CD4-positive, alpha-beta T cell (primary cell): ENCODE results near the gene TRAK1. TPM values are rescaled to one million over a fixed set of nuclear protein-coding genes. Genes with fewer than 3 reads are reported as not detected.

Source experiments
- ATAC-seq: fragments of 200-7000 bp; cut with Tn5 transposase; one replicate; pipeline ENCODE4 v1.10.0; 2022; ENCODE audit warnings: mild to moderate bottlenecking; ENCODE audit not compliant: poor library complexity
- CTCF ChIA-PET: fragments of 350-600 bp; sonication (Branson Sonifier 250); formaldehyde crosslinking; loops from one replicate; lab custom pipeline; 2021; ENCODE audit warnings: antibody characterized with exemption, inconsistent platforms; lab: Charles Lee
- POLR2A ChIA-PET: fragments of 350-600 bp; sonication (Branson Sonifier 250); formaldehyde crosslinking; loops from one replicate; lab custom pipeline; 2021; ENCODE audit warnings: antibody characterized with exemption, inconsistent platforms; lab: Charles Lee
- DNase-seq, 14 experiments: peaks; one replicate each; pipeline ENCODE4 v3.0.0-alpha.2; 2013 to 2020; ENCODE audit warnings: mixed read lengths in 2 of 14
- H3K27ac ChIP-seq, 2 donors: one replicate each; pipeline versions ENCODE4 v1.5.1 to v1.7.0; 2013; ENCODE audit warnings: low read length in 2 of 2, low read depth in 1 of 2, mild to moderate bottlenecking in 1 of 2
- H3K27me3 ChIP-seq, 2 experiments: 1 replicate in 1 of 2; 2 replicates in 1 of 2; pipeline versions ENCODE4 v1.6.1 to v1.7.0; 2013; ENCODE audit warnings: low read length in 2 of 2, control low read depth in 1 of 2, mild to moderate bottlenecking in 1 of 2, moderate library complexity in 1 of 2; ENCODE audit not compliant: insufficient read depth in 2 of 2, control insufficient read depth in 1 of 2
- H3K36me3 ChIP-seq: one replicate; pipeline ENCODE4 v1.6.1; 2013; ENCODE audit warnings: low read length, control low read depth; ENCODE audit not compliant: insufficient read depth
- H3K4me1 ChIP-seq: one replicate; pipeline ENCODE4 v1.6.1; 2013; ENCODE audit warnings: low read length, control low read depth; ENCODE audit not compliant: insufficient read depth
- H3K4me3 ChIP-seq: one replicate; pipeline ENCODE4 v1.5.1; 2013; ENCODE audit warnings: mild to moderate bottlenecking, low read length, moderate library complexity
- H3K9me3 ChIP-seq, 2 experiments: 1 replicate in 1 of 2; 2 replicates in 1 of 2; pipeline versions ENCODE4 v1.6.1 to v1.7.0; 2013; ENCODE audit warnings: low read length in 2 of 2, mild to moderate bottlenecking in 2 of 2, control low read depth in 1 of 2, moderate library complexity in 1 of 2; ENCODE audit not compliant: control insufficient read depth in 1 of 2, insufficient read depth in 1 of 2
- H3K27ac Mint-ChIP-seq: one replicate; pipeline ENCODE4 v1.8.0; 2020; ENCODE audit warnings: mixed read lengths
- H3K27me3 Mint-ChIP-seq: one replicate; pipeline ENCODE4 v1.8.0; 2021; ENCODE audit warnings: mixed read lengths
- H3K36me3 Mint-ChIP-seq: one replicate; pipeline ENCODE4 v1.8.0; 2021; ENCODE audit warnings: low read depth, mixed read lengths
- H3K4me1 Mint-ChIP-seq: one replicate; pipeline ENCODE4 v1.8.0; 2021; ENCODE audit warnings: low read depth, mixed read lengths
- H3K4me3 Mint-ChIP-seq: one replicate; pipeline ENCODE4 v1.8.0; 2020; ENCODE audit warnings: mild to moderate bottlenecking, mixed read lengths
- H3K9me3 Mint-ChIP-seq: one replicate; pipeline ENCODE4 v1.8.0; 2020; ENCODE audit warnings: mixed read lengths
- intact Hi-C, 2 experiments: fragments of 100-400 bp; cut with DNase I in 1 of 2; cut with micrococcal nuclease in 1 of 2; formaldehyde crosslinking; loops; one replicate each; pipeline versions ENCODE4 v1.15.1 to v1.9.0; 2023 to 2025; cut with DNase I, micrococcal nuclease
- total RNA-seq, 174 experiments: library from RNA in 2 of 174; stranded (reverse) in 2 of 174; gene quantifications; one replicate each; pipeline ENCODE4 v1.2.3 and lab custom pipeline; 2021 to 2026
- TF ChIP-seq, protein P1 (sequence below): fragments of 200-600 bp; IDR thresholded peaks from one replicate; pipeline ENCODE4 v1.8.0; 2022; ENCODE audit warnings: antibody characterized with exemption, mild to moderate bottlenecking

TRAK1 gene
- total RNA-seq, 2 experiments from 2014 or later = 16.0 to 16.7 TPM

DNA sequence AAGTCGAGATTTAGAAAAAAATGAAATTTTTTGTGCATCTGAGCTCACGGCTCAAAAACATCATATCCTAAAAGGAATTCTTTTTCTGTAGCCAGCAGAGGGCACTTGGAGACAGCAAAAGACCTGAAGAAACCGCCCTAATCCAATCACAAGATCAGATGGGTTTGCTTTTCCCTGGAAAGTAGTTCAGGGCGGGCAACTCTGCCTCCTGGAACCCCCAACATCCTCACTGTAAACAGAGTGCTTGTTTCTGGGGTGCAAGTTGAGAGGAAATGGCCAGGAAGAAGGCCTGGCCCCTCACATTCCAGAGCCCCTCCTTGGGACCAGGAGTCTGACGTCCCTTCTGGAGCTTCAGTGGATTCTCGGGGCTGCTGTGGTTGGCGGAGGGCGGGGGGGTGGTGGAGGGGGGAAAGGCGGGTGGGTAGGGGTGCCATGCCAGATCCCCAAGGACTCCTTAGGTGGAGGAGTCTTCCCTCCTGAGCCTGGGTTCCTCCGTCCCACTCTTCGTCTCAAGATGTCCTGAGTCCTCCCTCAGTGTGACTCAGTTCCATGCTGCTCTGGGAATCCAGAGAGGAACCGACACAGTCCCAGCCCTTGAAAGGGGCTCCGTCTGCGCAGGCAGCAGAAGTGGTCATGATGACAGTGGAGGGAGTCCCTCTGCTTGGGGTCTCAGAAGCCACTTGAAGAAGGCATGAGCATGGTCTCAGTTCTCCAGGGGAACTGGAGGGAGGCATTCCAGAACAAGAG lies 139.0 kb downstream of the TRAK1 start:
- H3K27ac Mint-ChIP-seq = no peak overlapping the region
- peaks cover 5% of the 10 kb centered on the region for H3K36me3 Mint-ChIP-seq
- no peaks in the 10 kb centered on the region for H3K27me3 ChIP-seq
- intact Hi-C loops = no loop called here
- H3K4me3 Mint-ChIP-seq = no peak overlapping the region
- ATAC-seq = no peak
- ChIA-PET CTCF (no interaction called here), POLR2A (no interaction called here)
- TF ChIP-seq, protein P1, sequence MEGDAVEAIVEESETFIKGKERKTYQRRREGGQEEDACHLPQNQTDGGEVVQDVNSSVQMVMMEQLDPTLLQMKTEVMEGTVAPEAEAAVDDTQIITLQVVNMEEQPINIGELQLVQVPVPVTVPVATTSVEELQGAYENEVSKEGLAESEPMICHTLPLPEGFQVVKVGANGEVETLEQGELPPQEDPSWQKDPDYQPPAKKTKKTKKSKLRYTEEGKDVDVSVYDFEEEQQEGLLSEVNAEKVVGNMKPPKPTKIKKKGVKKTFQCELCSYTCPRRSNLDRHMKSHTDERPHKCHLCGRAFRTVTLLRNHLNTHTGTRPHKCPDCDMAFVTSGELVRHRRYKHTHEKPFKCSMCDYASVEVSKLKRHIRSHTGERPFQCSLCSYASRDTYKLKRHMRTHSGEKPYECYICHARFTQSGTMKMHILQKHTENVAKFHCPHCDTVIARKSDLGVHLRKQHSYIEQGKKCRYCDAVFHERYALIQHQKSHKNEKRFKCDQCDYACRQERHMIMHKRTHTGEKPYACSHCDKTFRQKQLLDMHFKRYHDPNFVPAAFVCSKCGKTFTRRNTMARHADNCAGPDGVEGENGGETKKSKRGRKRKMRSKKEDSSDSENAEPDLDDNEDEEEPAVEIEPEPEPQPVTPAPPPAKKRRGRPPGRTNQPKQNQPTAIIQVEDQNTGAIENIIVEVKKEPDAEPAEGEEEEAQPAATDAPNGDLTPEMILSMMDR = no peak
- no peaks in the 10 kb centered on the region for H3K36me3 ChIP-seq
- no peaks in the 10 kb centered on the region for H3K4me1 Mint-ChIP-seq
- H3K9me3 Mint-ChIP-seq = no peaks in the 10 kb centered on the region
- no peak overlapping the region for H3K4me3 ChIP-seq
- H3K4me1 ChIP-seq = no peaks in the 10 kb centered on the region
- peak in 1 of 14 experiments; percentile 15 for DNase-seq
- H3K27ac ChIP-seq = no peak overlapping the region
- peaks cover 13% of the 10 kb centered on the region for H3K27me3 Mint-ChIP-seq
- no peaks in the 10 kb centered on the region for H3K9me3 ChIP-seq

DNA sequence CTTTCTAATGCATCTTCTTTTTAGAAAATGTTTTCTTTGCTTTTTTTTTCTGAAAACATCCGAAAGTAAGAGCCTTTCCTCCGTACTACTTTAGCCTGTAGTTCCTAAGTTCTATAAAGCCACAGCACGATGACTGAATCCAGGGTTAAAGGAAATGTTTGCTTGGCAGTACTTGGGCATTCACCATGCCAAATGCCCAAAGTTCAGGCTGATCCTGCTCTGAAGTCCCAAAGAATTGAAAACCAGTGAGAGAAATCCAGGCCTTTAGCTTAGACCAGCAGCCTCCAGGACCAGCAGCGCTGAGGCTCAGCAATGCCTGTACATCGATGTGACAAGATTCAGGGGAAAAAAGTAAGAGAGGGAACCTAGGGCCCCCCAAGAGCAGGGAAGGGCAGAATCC lies 139.7 kb downstream of the TRAK1 start:
- POLR2A ChIA-PET = no interaction called here
- Histone ChIP-seq H3K4me3 (no peak overlapping the region), H3K36me3 (no peaks in the 10 kb centered on the region), H3K9me3 (no peaks in the 10 kb centered on the region), H3K4me1 (no peaks in the 10 kb centered on the region), H3K27ac (no peak overlapping the region), H3K27me3 (no peaks in the 10 kb centered on the region)
- no peak for ATAC-seq
- no peak for DNase-seq
- intact Hi-C loops = no loop called here
- Mint-ChIP-seq H3K27me3 (peaks cover 20% of the 10 kb centered on the region), H3K9me3 (no peaks in the 10 kb centered on the region), H3K4me3 (no peak overlapping the region), H3K36me3 (no peaks in the 10 kb centered on the region), H3K27ac (no peak overlapping the region), H3K4me1 (no peaks in the 10 kb centered on the region)
- CTCF ChIA-PET = no interaction called here
- TF ChIP-seq, protein P1 = no peak

DNA sequence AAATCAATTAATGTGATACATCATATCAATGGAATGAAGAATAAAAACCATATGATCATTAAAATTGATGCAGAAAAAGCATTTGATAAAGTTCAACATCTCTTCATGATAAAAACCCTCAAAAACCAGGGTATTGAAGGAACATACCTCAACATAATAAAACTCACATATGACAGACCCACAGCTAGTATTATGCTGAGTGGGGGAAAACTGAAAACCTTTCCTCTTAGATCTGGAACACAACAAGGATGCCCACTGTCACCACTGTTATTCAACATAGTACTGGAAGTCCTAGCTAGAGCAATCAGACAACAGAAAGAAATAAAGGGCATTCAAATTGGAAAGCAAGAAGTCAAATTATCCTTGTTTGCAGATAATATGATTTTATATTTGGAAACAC lies 144.4 kb downstream of the TRAK1 start:
- H3K4me1 Mint-ChIP-seq = no peaks in the 10 kb centered on the region
- H3K27ac ChIP-seq = no peak overlapping the region
- DNase-seq = no peak

More for the DNA sequence above, 144.4 kb downstream of the TRAK1 start:
- ChIA-PET POLR2A (no interaction called here), CTCF (no interaction called here)
- no peak for ATAC-seq
- Mint-ChIP-seq H3K9me3 (peaks cover 6% of the 10 kb centered on the region), H3K27ac (no peak overlapping the region), H3K36me3 (no peaks in the 10 kb centered on the region), H3K4me3 (no peak overlapping the region), H3K27me3 (peaks cover 45% of the 10 kb centered on the region)
- TF ChIP-seq, protein P1 = no peak
- no peaks in the 10 kb centered on the region for H3K27me3 ChIP-seq
- peaks cover 0 to 4% of the 10 kb centered on the region in 2 experiments for H3K9me3 ChIP-seq
- H3K4me1 ChIP-seq = no peaks in the 10 kb centered on the region
- intact Hi-C loops = no loop called here
- H3K36me3 ChIP-seq = no peaks in the 10 kb centered on the region
- no peak overlapping the region for H3K4me3 ChIP-seq
